Endothelial cell of umbilical vein (primary cell): ENCODE data around the gene EFCC1. TPM values are rescaled to one million over a fixed set of nuclear protein-coding genes. Genes with fewer than 3 reads are reported as not detected.

Experiments
- BruUV-seq: library from RNA; stranded (reverse); fragments of 400-500 nt; replicated peaks from 2 replicates; lab custom pipeline; 2021; lab: Mats Ljungman, UMichigan
- CTCF ChIA-PET: fragments of 300-600, 350-600 bp; sonication (Branson Sonifier 250); formaldehyde crosslinking; loops from one replicate; lab custom pipeline; 2021; ENCODE audit warnings: antibody characterized with exemption, inconsistent platforms; lab: Charles Lee
- POLR2A ChIA-PET: fragments of 300-600, 350-600 bp; sonication (Branson Sonifier 250); formaldehyde crosslinking; loops from one replicate; lab custom pipeline; 2021; ENCODE audit warnings: antibody characterized with exemption, inconsistent platforms; lab: Charles Lee
- DNase-seq: peaks from one replicate; pipeline ENCODE4 v3.0.0-alpha.2; 2011; ENCODE audit warnings: low read depth, low spot score
- FAIRE-seq: peaks from 2 replicates; lab custom pipeline; 2011; peaks lifted over from hg19 to GRCh38; lab: Jason Lieb, UNC
- H2AFZ ChIP-seq: 2 replicates; pipeline ENCODE4 v1.6.0; 2012; ENCODE audit warnings: low read depth, low read length, control low read depth, inconsistent platforms
- H3K27ac ChIP-seq: 2 replicates; pipeline ENCODE4 v1.5.1; 2011; ENCODE audit warnings: low read depth, mild to moderate bottlenecking, control low read depth, low read length, moderate library complexity; ENCODE audit not compliant: insufficient read depth
- H3K27me3 ChIP-seq, 2 experiments: 2 replicates each; pipeline versions ENCODE4 v1.6.0 to v1.6.1; 2011; ENCODE audit warnings: low read length in 2 of 2, mixed read lengths in 1 of 2; ENCODE audit not compliant: control insufficient read depth in 2 of 2, insufficient read depth in 2 of 2
- H3K36me3 ChIP-seq, 2 experiments: 2 replicates in 1 of 2; 3 replicates in 1 of 2; pipeline ENCODE4 v1.5.1; 2011; ENCODE audit warnings: low read length in 2 of 2, mild to moderate bottlenecking in 1 of 2, moderate library complexity in 1 of 2; ENCODE audit not compliant: control insufficient read depth in 2 of 2, insufficient read depth in 2 of 2; ENCODE audit errors: extremely low read depth in 1 of 2
- H3K4me1 ChIP-seq: 3 replicates; pipeline ENCODE4 v1.5.1; 2011; ENCODE audit warnings: mild to moderate bottlenecking, low read length; ENCODE audit not compliant: control insufficient read depth, insufficient read depth; ENCODE audit errors: extremely low read depth
- H3K4me2 ChIP-seq: 2 replicates; pipeline ENCODE4 v1.6.1; 2011; ENCODE audit warnings: low read length, control low read depth, mixed read lengths; ENCODE audit not compliant: insufficient read depth
- H3K4me3 ChIP-seq, 3 experiments: fragments of 200-600 bp in 1 of 3; sonication (generic), shearing (Covaris generic) in 1 of 3; replicated peaks in 1 of 3; 2 replicates each; pipeline ENCODE4 v1.5.1; 2011 to 2016; ENCODE audit warnings: control low read depth in 3 of 3, low read length in 3 of 3, mild to moderate bottlenecking in 2 of 3, inconsistent platforms in 1 of 3, low read depth in 1 of 3, moderate library complexity in 1 of 3; ENCODE audit not compliant: insufficient read depth in 1 of 3
- H3K79me2 ChIP-seq: 2 replicates; pipeline ENCODE4 v1.6.0; 2012; ENCODE audit warnings: low read length, inconsistent platforms; ENCODE audit not compliant: control insufficient read depth, insufficient read depth
- H3K9ac ChIP-seq: replicated peaks from 2 replicates; pipeline ENCODE3; 2011; ENCODE audit warnings: low read length, control low read depth; ENCODE audit not compliant: insufficient read depth; ENCODE audit errors: extremely low read depth
- H3K9me1 ChIP-seq: replicated peaks from 3 replicates; pipeline ENCODE4 v1.6.0; 2011; ENCODE audit warnings: mild to moderate bottlenecking, low read length; ENCODE audit not compliant: control insufficient read depth, insufficient read depth; ENCODE audit errors: extremely low read depth
- H3K9me3 ChIP-seq: replicated peaks from 2 replicates; pipeline ENCODE4 v1.5.1; 2012; ENCODE audit warnings: low read length, inconsistent platforms; ENCODE audit not compliant: control insufficient read depth, insufficient read depth
- H4K20me1 ChIP-seq: replicated peaks from 2 replicates; pipeline ENCODE3; 2011; ENCODE audit warnings: mild to moderate bottlenecking, low read length; ENCODE audit not compliant: control insufficient read depth, insufficient read depth; ENCODE audit errors: extremely low read depth
- EZH2 ChIP-seq: IDR thresholded peaks from 2 replicates; pipeline ENCODE4 v1.6.1; 2012; ENCODE audit warnings: borderline replicate concordance, low read depth, mild to moderate bottlenecking, moderate library complexity, low read length, inconsistent platforms; ENCODE audit not compliant: severe bottlenecking
- FOS ChIP-seq: IDR thresholded peaks from 2 replicates; pipeline ENCODE4 v1.6.1; 2011; ENCODE audit warnings: mild to moderate bottlenecking, low read length, moderate library complexity, borderline replicate concordance; ENCODE audit not compliant: insufficient read depth
- GATA2 ChIP-seq: IDR thresholded peaks from 2 replicates; pipeline ENCODE4 v1.7.0; 2011; ENCODE audit warnings: low read depth, mild to moderate bottlenecking, moderate library complexity, mixed read lengths, low read length; ENCODE audit not compliant: insufficient read length, insufficient read depth
- JUN ChIP-seq: IDR thresholded peaks from 2 replicates; pipeline ENCODE4 v1.6.1; 2011; ENCODE audit warnings: borderline replicate concordance, low read depth; ENCODE audit not compliant: insufficient read length, insufficient read depth
- MAX ChIP-seq: IDR thresholded peaks from 2 replicates; pipeline ENCODE4 v1.6.1; 2011; ENCODE audit not compliant: insufficient read depth, insufficient read length
- MYC ChIP-seq: IDR thresholded peaks from one replicate; pipeline ENCODE4 v1.6.1; 2011; ENCODE audit warnings: mild to moderate bottlenecking, low read depth, low read length
- POLR2A ChIP-seq: IDR thresholded peaks from 2 replicates; pipeline ENCODE4 v1.6.1; 2012; ENCODE audit warnings: low read depth, mild to moderate bottlenecking, control low read depth, low read length
- POLR2AphosphoS5 ChIP-seq: IDR thresholded peaks from 2 replicates; pipeline ENCODE4 v1.6.1; 2012; ENCODE audit warnings: low read depth, mild to moderate bottlenecking, control low read depth, low read length, moderate library complexity; ENCODE audit not compliant: insufficient read depth
- dilution Hi-C: fragments of 300-500 bp; cut with MboI; formaldehyde crosslinking; loops from one replicate; pipeline ENCODE4 v1.15.0; 2019; ENCODE audit warnings: low sequenced_read_pairs; ENCODE audit not compliant: extremely low pct_ligation_motif_present
- intact Hi-C: fragments of 100-400 bp; cut with micrococcal nuclease; formaldehyde crosslinking; loops from one replicate; pipeline ENCODE4 v1.10.0; 2022
- polyA plus RNA-seq, 4 experiments: library from polyadenylated mRNA; depleted of rRNA in 3 of 4; stranded (reverse) in 3 of 4; unstranded in 1 of 4; fragments of >200 nt; gene quantifications; 2 replicates each; pipeline versions ENCODE4 v1.2.1 to v1.2.3, GENCODE V29; 2011 to 2012; ENCODE audit warnings: missing spikeins in 1 of 4
- total RNA-seq: library from RNA; stranded (reverse); gene quantifications from 2 replicates; pipeline ENCODE4 v1.2.3, GENCODE V29; 2021

The EFCC1 gene
- total and polyA plus RNA-seq, 2 donors (not counting 3 experiments of a cell fraction or from before 2014, with no cell fraction given): 0.73 to 1.3 TPM

GRCh38 chr3:128999102-128999501 is 2.0 kb upstream of the EFCC1 start:
- H3K36me3 ChIP-seq: no peaks in the 10 kb centered on the region
- peaks cover 8% of the 10 kb centered on the region for H3K4me1 ChIP-seq
- FAIRE-seq (no peak), DNase-seq (no peak)
- H3K9me3 ChIP-seq: no peaks in the 10 kb centered on the region
- intact Hi-C loops: no loop called here
- H2AFZ ChIP-seq: no peak overlapping the region
- no peaks in the 10 kb centered on the region for H3K9me1 ChIP-seq
- H3K27ac ChIP-seq: no peak overlapping the region
- peaks cover 26 to 55% of the 10 kb centered on the region in 2 experiments for H3K27me3 ChIP-seq
- no peaks in the 10 kb centered on the region for H4K20me1 ChIP-seq
- no peak overlapping the region for H3K4me2 ChIP-seq
- no peak overlapping the region for H3K4me3 ChIP-seq
- TF ChIP-seq POLR2A (no peak), POLR2AphosphoS5 (no peak), JUN (no peak), GATA2 (no peak), EZH2 (no peak), MAX (no peak), MYC (no peak)
- POLR2A ChIA-PET: no interaction called here
- dilution Hi-C loops: no loop called here
- H3K9ac ChIP-seq: no peak overlapping the region
- no TSS peak for BruUV-seq
- H3K79me2 ChIP-seq: no peaks in the 10 kb centered on the region
- CTCF ChIA-PET: interaction anchor here (2.2 to 2.6 kb wide), 2 partner anchors 17 to 29 kb away, joined by 13 to 16 read pairs; no protein-coding TSS in a partner anchor

GRCh38 chr3:129000742-129001100 is 383 bp upstream of the EFCC1 start:
- peak overlapping the region; percentile 83 for H2AFZ ChIP-seq
- no peaks in the 10 kb centered on the region for H3K79me2 ChIP-seq
- no peaks in the 10 kb centered on the region for H3K36me3 ChIP-seq
- CTCF ChIA-PET: no interaction called here
- no peak overlapping the region for H3K27ac ChIP-seq
- H3K9ac ChIP-seq: no peak overlapping the region
- POLR2A ChIA-PET: no interaction called here
- no TSS peak for BruUV-seq
- intact Hi-C loops: loop anchor here (2.0 kb wide), 1 partner anchor 14 kb away; no protein-coding TSS in a partner anchor
- H3K27me3 ChIP-seq: peaks cover 26 to 55% of the 10 kb centered on the region in 2 experiments
- H3K4me3 ChIP-seq: peak overlapping the region in 2 of 3 experiments; percentile 40 to 45
- dilution Hi-C loops: no loop called here
- H3K9me3 ChIP-seq: no peaks in the 10 kb centered on the region
- DNase-seq (peak; percentile 16), FAIRE-seq (no peak)
- no peaks in the 10 kb centered on the region for H4K20me1 ChIP-seq
- peaks cover 12% of the 10 kb centered on the region for H3K4me1 ChIP-seq
- peak overlapping the region; percentile 45 for H3K4me2 ChIP-seq
- H3K9me1 ChIP-seq: no peaks in the 10 kb centered on the region
- TF ChIP-seq POLR2A (no peak), MYC (no peak), MAX (no peak), FOS (no peak), GATA2 (no peak)
